Trophoblast cell (in vitro differentiated cells and primary cell): ENCODE results near the gene SORD.
A peak's percentile ranks its signal among the peaks of the same experiment; 100 is the strongest.
"Not testable (repeated sequence)": the region's sequence is repeated elsewhere in the genome, so short reads cannot be mapped to it uniquely, and the experiment has no call there.

Experiments used
- DNase-seq, 2 donors: peaks; one replicate each; pipeline ENCODE4 v3.0.0-alpha.2; 2016
- H2AFZ ChIP-seq: 2 replicates; pipeline ENCODE4 v1.6.1; 2013; ENCODE audit warnings: low read length, moderate library complexity, mild to moderate bottlenecking; ENCODE audit not compliant: insufficient read depth, poor library complexity
- H2AK5ac ChIP-seq: 2 replicates; pipeline ENCODE4 v1.6.1; 2013; ENCODE audit warnings: mild to moderate bottlenecking, low read length
- H2BK120ac ChIP-seq: 2 replicates; pipeline ENCODE4 v1.6.1; 2013; ENCODE audit warnings: low read length, mild to moderate bottlenecking, moderate library complexity; ENCODE audit not compliant: insufficient read depth, poor library complexity
- H2BK12ac ChIP-seq: 2 replicates; pipeline ENCODE4 v1.6.1; 2013; ENCODE audit warnings: mild to moderate bottlenecking, low read length, moderate library complexity
- H2BK5ac ChIP-seq: 2 replicates; pipeline ENCODE4 v1.6.1; 2013; ENCODE audit warnings: low read length, low read depth, moderate library complexity, mild to moderate bottlenecking; ENCODE audit not compliant: poor library complexity
- H3K14ac ChIP-seq: 2 replicates; pipeline ENCODE4 v1.6.1; 2013; ENCODE audit warnings: mild to moderate bottlenecking, low read length
- H3K18ac ChIP-seq: 2 replicates; pipeline ENCODE4 v1.6.1; 2013; ENCODE audit warnings: mild to moderate bottlenecking, low read length
- H3K23ac ChIP-seq: 2 replicates; pipeline ENCODE4 v1.6.1; 2013; ENCODE audit warnings: low read length
- H3K27ac ChIP-seq: 2 replicates; pipeline ENCODE4 v1.5.1; 2013; ENCODE audit warnings: low read depth, mild to moderate bottlenecking, inconsistent platforms, low read length, moderate library complexity
- H3K27me3 ChIP-seq: 2 replicates; pipeline ENCODE4 v1.6.1; 2013; ENCODE audit warnings: inconsistent platforms, mild to moderate bottlenecking, low read length, moderate library complexity; ENCODE audit not compliant: insufficient read depth
- H3K36me3 ChIP-seq, 2 experiments: 1 replicate in 1 of 2; 2 replicates in 1 of 2; pipeline ENCODE4 v1.6.1; 2013; ENCODE audit warnings: low read length in 2 of 2, mild to moderate bottlenecking in 2 of 2, moderate library complexity in 1 of 2; ENCODE audit not compliant: insufficient read depth in 2 of 2, control insufficient read depth in 1 of 2
- H3K4ac ChIP-seq: 2 replicates; pipeline ENCODE4 v1.6.1; 2013; ENCODE audit warnings: low read depth, mild to moderate bottlenecking, low read length, moderate library complexity
- H3K4me1 ChIP-seq, 2 experiments: 1 replicate in 1 of 2; 2 replicates in 1 of 2; pipeline ENCODE4 v1.6.1; 2013; ENCODE audit warnings: low read length in 2 of 2, mild to moderate bottlenecking in 2 of 2, moderate library complexity in 1 of 2; ENCODE audit not compliant: insufficient read depth in 2 of 2, control insufficient read depth in 1 of 2
- H3K4me2 ChIP-seq: 2 replicates; pipeline ENCODE4 v1.6.1; 2013; ENCODE audit warnings: inconsistent platforms, mild to moderate bottlenecking, low read length, moderate library complexity
- H3K4me3 ChIP-seq: 2 replicates; pipeline ENCODE4 v1.5.1; 2013; ENCODE audit warnings: mild to moderate bottlenecking, low read depth, low read length, inconsistent platforms
- H3K79me1 ChIP-seq: one replicate; pipeline ENCODE4 v1.6.1; 2013; ENCODE audit warnings: low read length
- H3K79me2 ChIP-seq: 2 replicates; pipeline ENCODE4 v1.6.1; 2013; ENCODE audit warnings: low read length, mild to moderate bottlenecking; ENCODE audit not compliant: control insufficient read depth, insufficient read depth, poor library complexity
- H3K9ac ChIP-seq: 2 replicates; pipeline ENCODE4 v1.6.1; 2013; ENCODE audit warnings: mild to moderate bottlenecking, low read length
- H3K9me3 ChIP-seq: 2 replicates; pipeline ENCODE4 v1.6.1; 2013; ENCODE audit warnings: low read depth, mild to moderate bottlenecking, control low read depth, inconsistent platforms, low read length; ENCODE audit not compliant: insufficient read depth
- H4K12ac ChIP-seq: 2 replicates; pipeline ENCODE4 v1.6.1; 2013; ENCODE audit warnings: low read depth, mild to moderate bottlenecking, low read length, moderate library complexity
- H4K8ac ChIP-seq: 2 replicates; pipeline ENCODE4 v1.6.1; 2013; ENCODE audit warnings: low read depth, mild to moderate bottlenecking, low read length, moderate library complexity
- H4K91ac ChIP-seq: one replicate; pipeline ENCODE4 v1.6.1; 2013; ENCODE audit warnings: low read depth, mild to moderate bottlenecking, low read length, moderate library complexity
- WGBS: extraction: QIAGEN DNeasy Blood & Tissue Kit; methylation state at CpG from one replicate; pipeline ENCODE4 v1.1.7; 2013; ENCODE audit warnings: missing lambda C conversion rate; ENCODE audit not compliant: insufficient read length, insufficient coverage; ENCODE audit errors: extremely low coverage; 5-methylcytosine and 5-hydroxymethylcytosine counted together

The SORD gene

GRCh38 chr15:45034600-45035375 is 11.8 kb downstream of the SORD start:
- H2AFZ ChIP-seq, H2BK5ac ChIP-seq, H4K12ac ChIP-seq, H3K9ac ChIP-seq, H3K36me3 ChIP-seq, H3K14ac ChIP-seq, H3K79me2 ChIP-seq, H2AK5ac ChIP-seq, H3K27me3 ChIP-seq, H3K9me3 ChIP-seq, H3K4me1 ChIP-seq, H3K79me1 ChIP-seq, H2BK12ac ChIP-seq, H3K4me3 ChIP-seq, H3K4ac ChIP-seq, H3K23ac ChIP-seq, H3K4me2 ChIP-seq, H2BK120ac ChIP-seq, H3K18ac ChIP-seq, H3K27ac ChIP-seq, H4K91ac ChIP-seq, H4K8ac ChIP-seq: not testable (repeated sequence)
- DNase-seq = peak in 1 of 2 donors; percentile 28
- WGBS = no CpG with 5 or more reads among the region's 56 CpGs

- not testable (repeated sequence) for H4K91ac ChIP-seq, H4K12ac ChIP-seq, H3K27ac ChIP-seq, H2BK12ac ChIP-seq, H3K36me3 ChIP-seq, H3K4me3 ChIP-seq, H2BK5ac ChIP-seq, H3K4me1 ChIP-seq, H3K4me2 ChIP-seq, H3K23ac ChIP-seq, H3K18ac ChIP-seq, H4K8ac ChIP-seq, H2AK5ac ChIP-seq, H3K79me1 ChIP-seq, H3K79me2 ChIP-seq, H2BK120ac ChIP-seq, H3K9ac ChIP-seq, H3K27me3 ChIP-seq, H3K14ac ChIP-seq, H2AFZ ChIP-seq, H3K9me3 ChIP-seq, H3K4ac ChIP-seq
- no CpG with 5 or more reads among the region's 6 CpGs for WGBS
- peak; percentile 52 to 85 for DNase-seq
Observed at GRCh38 chr15:45036812-45037781, 14.1 kb downstream of the SORD start.

DNA sequence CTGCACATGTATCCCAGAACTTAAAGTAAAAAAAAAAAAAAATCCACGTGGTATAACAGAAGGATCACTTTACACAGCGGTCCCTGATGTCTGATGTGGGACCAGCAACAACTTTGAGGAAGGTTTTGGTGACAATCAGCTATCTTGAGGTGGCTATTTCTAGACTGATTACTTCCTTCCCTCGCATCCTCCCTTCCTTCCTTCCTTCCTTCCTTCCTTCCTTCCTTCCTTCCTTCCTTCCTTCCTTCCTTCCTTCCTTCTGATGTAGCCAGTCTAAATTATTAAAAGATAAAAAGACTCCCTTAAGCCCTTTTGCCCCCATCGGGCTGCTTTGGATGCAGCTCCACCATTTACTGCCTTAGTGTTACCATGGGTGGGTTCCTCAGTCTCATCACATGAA is 14.9 kb downstream of the SORD start:
- no peak overlapping the region for H3K9ac ChIP-seq
- H2AK5ac ChIP-seq = no peak overlapping the region
- no peaks in the 10 kb centered on the region for H3K9me3 ChIP-seq
- H3K23ac ChIP-seq = no peak overlapping the region
- H3K79me1 ChIP-seq = no peaks in the 10 kb centered on the region
- H3K27ac ChIP-seq = no peak overlapping the region
- H3K14ac ChIP-seq = no peak overlapping the region
- no CpG with 5 or more reads among the region's 4 CpGs for WGBS
- H3K4me1 ChIP-seq = no peaks in the 10 kb centered on the region
- no peak overlapping the region for H4K8ac ChIP-seq
- H3K4me2 ChIP-seq = no peak overlapping the region
- DNase-seq = no peak
- H3K79me2 ChIP-seq = no peaks in the 10 kb centered on the region
- H2BK12ac ChIP-seq = no peak overlapping the region
- H4K91ac ChIP-seq = no peak overlapping the region
- H2AFZ ChIP-seq = no peak overlapping the region
- no peak overlapping the region for H2BK120ac ChIP-seq
- no peak overlapping the region for H3K4me3 ChIP-seq
- no peak overlapping the region for H2BK5ac ChIP-seq
- peaks cover 0 to 2% of the 10 kb centered on the region in 2 experiments for H3K36me3 ChIP-seq
- no peak overlapping the region for H3K18ac ChIP-seq
- H3K27me3 ChIP-seq = no peaks in the 10 kb centered on the region
- no peak overlapping the region for H4K12ac ChIP-seq
- no peak overlapping the region for H3K4ac ChIP-seq

DNA sequence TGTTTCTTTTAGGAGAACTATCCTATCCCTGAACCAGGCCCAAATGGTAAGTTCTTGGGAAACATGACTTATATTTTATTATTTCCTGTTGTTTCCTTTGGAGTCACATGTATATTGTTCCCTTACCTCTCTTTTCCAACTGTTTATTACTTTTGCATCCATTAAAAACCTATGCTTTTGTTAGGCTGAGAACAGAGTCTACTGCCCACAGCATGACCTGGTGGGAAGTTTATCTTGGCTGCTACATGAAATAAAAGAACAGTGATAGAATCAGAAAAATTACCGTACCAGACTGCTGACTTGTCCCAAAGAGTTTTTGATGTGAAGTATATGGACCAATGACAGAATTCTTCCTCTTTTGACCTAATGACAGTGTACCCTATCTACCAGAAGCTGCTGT is 17.4 kb downstream of the SORD start:
- H3K27me3 ChIP-seq, H3K9ac ChIP-seq, H3K36me3 ChIP-seq, H3K14ac ChIP-seq, H3K23ac ChIP-seq, H2BK12ac ChIP-seq, H3K4ac ChIP-seq, H4K12ac ChIP-seq, H2BK5ac ChIP-seq, H3K9me3 ChIP-seq, H4K91ac ChIP-seq, H3K4me2 ChIP-seq, H2BK120ac ChIP-seq, H3K79me2 ChIP-seq, H3K18ac ChIP-seq, H2AK5ac ChIP-seq, H3K79me1 ChIP-seq, H4K8ac ChIP-seq, H3K27ac ChIP-seq, H2AFZ ChIP-seq, H3K4me3 ChIP-seq, DNase-seq, H3K4me1 ChIP-seq: not testable (repeated sequence)
- WGBS = no CpG with 5 or more reads among the region's 1 CpG
